Activated CD8-positive, alpha-beta memory T cell treated with anti-CD3 and anti-CD28 coated beads, Interleukin-2, amount 50 U/mL, for 48 hours (primary cell): Measurements from ENCODE around the gene FOXN4.

Experiments
- DNase-seq: peaks from one replicate; pipeline ENCODE4 v3.0.0-alpha.2; 2020

FOXN4 gene

GRCh38 chr12:109256011-109256410, 53.1 kb downstream of the FOXN4 start:
- no peak for DNase-seq

GRCh38 chr12:109255377-109255776, 53.7 kb downstream of the FOXN4 start:
- no peak for DNase-seq

GRCh38 chr12:109253913-109254544, 55.1 kb downstream of the FOXN4 start:
- DNase-seq: no peak

- DNase-seq: no peak
Measured at GRCh38 chr12:109252799-109253198, 56.3 kb downstream of the FOXN4 start.

- no peak for DNase-seq
Measured at GRCh38 chr12:109250523-109250922, 58.6 kb downstream of the FOXN4 start.

- DNase-seq: no peak
Measured at GRCh38 chr12:109247831-109248654, 61.0 kb downstream of the FOXN4 start.

- DNase-seq: no peak
Measured at GRCh38 chr12:109246221-109246620, 62.9 kb downstream of the FOXN4 start.

- DNase-seq: no peak
Measured at GRCh38 chr12:109244073-109244472, 65.0 kb downstream of the FOXN4 start.

GRCh38 chr12:109241936-109242335, 67.1 kb downstream of the FOXN4 start:
- DNase-seq: no peak

- DNase-seq: no peak
Measured at GRCh38 chr12:109240365-109240764, 68.7 kb downstream of the FOXN4 start.

- DNase-seq: no peak
Measured at GRCh38 chr12:109239691-109240090, 69.4 kb downstream of the FOXN4 start.

- DNase-seq: no peak
Measured at GRCh38 chr12:109239179-109239578, 69.9 kb downstream of the FOXN4 start.

- DNase-seq: no peak
Measured at GRCh38 chr12:109236257-109236656, 72.8 kb downstream of the FOXN4 start.

- no peak for DNase-seq
Measured at GRCh38 chr12:109234012-109234411, 75.1 kb downstream of the FOXN4 start.

- DNase-seq: no peak
Measured at GRCh38 chr12:109232731-109233130, 76.4 kb downstream of the FOXN4 start.

GRCh38 chr12:109230193-109230592, 78.9 kb downstream of the FOXN4 start:
- no peak for DNase-seq

GRCh38 chr12:109228664-109229063, 80.4 kb downstream of the FOXN4 start:
- no peak for DNase-seq
